GM21367 (cell line): ENCODE data around the gene NHERF2.
"Not testable (repeated sequence)": the region's sequence is repeated elsewhere in the genome, so short reads cannot be mapped to it uniquely, and the experiment has no call there.

Source experiments
- ATAC-seq: cut with Tn5 transposase; IDR thresholded peaks from one replicate; pipeline ENCODE4 v1.9.1; 2021; ENCODE audit not compliant: unreplicated experiment

NHERF2 gene

DNA sequence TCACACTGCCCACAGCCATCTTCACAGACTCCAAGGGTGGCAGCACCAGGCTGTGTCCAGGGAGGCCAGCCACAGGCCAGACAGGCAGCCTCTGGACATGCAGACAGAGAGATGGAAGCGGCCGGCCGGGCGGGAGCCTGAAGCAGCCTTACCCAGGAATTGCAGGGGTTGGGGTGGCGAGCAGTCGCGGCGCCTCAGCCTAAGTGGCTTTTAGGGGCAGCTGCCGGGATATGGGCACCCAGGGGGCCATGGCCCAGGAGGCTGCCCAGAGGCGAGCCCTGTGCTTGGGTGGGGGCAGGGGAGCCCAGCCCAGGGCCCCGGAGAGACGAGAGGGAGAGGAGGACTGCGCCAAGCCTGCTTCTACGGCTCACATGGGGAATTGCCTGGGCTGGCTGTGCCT, 1.5 kb upstream of the NHERF2 start:
- no peak for ATAC-seq

- no peak for ATAC-seq
Measured at GRCh38 chr16:2025878-2026460, 733 bp upstream of the NHERF2 start.

DNA sequence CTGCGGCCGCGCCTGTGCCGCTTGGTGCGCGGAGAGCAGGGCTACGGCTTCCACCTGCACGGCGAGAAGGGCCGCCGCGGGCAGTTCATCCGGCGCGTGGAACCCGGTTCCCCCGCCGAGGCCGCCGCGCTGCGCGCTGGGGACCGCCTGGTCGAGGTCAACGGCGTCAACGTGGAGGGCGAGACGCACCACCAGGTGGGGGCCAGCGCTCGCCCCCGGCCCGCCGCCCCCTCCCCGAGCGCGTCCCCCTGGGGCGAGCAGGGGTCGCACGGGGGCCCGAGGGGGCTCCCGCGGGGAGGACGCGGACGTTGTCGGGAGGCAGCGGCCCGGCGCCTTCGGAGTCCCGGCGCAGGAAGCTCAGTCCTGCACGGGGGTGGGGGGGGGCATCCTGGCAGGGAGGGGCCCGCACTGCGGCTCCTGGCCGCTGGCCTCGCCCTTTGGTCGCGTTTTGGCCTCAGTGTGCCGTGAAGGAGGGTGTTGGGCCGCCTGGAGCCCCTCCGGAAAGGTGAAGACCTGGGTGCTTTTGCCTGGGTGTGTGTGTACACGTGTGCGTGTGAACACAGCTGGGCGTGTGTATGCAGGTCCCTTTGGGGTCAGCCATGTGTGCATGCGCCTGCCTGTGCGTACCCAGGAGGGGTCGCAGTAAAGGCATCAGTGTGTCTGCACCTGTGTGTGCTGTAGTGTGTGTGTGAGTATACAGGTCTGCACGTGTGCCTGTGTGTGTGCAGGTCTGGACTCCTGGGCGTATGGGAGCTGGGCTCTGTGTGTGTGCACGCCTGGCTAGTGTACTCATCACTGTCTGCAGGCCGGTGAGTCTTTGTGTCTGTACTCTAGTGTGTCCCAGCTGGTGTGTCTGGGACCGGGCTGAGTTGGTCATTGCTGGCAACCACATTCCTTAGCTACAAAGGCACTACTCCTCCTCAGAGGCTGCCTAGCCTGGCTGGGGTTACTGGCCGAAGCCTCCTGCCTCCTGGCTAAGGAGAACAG, 615 bp downstream of the NHERF2 start:
- no peak for ATAC-seq

- ATAC-seq: no peak
Measured at GRCh38 chr16:2028146-2028545, 1.4 kb downstream of the NHERF2 start.

DNA sequence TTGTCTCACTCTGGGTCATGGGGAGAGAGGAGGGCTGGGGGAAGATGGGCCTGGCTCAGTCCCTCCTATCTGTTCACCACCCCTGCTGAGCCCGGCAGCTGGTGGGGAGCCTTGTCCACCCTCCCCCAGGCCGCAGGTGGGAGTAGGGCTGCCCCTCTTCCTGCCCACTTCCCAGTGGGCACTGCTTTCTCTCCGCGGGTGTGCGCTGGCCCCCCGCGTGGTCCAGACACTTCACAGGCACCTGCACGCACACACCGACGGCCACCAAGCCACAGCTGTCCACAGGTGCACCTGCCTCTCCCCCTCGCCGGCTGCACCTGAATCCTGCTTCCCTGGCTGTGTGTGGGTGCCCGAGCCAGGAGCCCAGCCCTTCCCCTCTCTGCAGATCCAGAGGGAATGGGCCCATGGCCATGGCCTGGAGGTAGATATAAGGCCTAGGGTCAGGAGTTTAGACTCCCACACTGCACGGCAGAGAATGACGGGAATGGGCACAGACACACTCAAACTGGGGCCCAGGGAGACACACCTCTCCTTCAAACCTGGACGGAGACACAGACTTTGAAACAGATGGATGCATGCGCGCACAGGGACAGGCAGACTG, 2.0 kb downstream of the NHERF2 start:
- no peak for ATAC-seq

DNA sequence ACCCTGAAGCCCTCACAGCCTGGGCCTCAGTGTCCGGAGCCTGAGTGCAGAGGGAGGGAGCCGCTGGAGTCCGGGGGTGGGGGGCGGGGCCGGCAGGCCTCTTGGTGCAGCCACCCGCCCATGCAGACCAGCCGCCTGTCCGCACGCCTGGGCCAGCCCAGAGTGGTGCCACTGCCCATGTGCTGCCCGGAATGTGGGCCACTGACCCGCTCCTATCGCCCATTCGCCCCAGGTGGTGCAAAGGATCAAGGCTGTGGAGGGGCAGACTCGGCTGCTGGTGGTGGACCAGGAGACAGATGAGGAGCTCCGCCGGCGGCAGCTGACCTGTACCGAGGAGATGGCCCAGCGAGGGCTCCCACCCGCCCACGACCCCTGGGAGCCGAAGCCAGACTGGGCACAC, 2.6 kb downstream of the NHERF2 start:
- no peak for ATAC-seq

- no peak for ATAC-seq
Measured at GRCh38 chr16:2030036-2030435, 3.3 kb downstream of the NHERF2 start.

- no peak for ATAC-seq
Measured at GRCh38 chr16:2031081-2031577, 4.4 kb downstream of the NHERF2 start.

GRCh38 chr16:2032285-2033056, 5.8 kb downstream of the NHERF2 start:
- ATAC-seq: no peak

- ATAC-seq: no peak
Measured at GRCh38 chr16:2033057-2033908, 6.6 kb downstream of the NHERF2 start.

DNA sequence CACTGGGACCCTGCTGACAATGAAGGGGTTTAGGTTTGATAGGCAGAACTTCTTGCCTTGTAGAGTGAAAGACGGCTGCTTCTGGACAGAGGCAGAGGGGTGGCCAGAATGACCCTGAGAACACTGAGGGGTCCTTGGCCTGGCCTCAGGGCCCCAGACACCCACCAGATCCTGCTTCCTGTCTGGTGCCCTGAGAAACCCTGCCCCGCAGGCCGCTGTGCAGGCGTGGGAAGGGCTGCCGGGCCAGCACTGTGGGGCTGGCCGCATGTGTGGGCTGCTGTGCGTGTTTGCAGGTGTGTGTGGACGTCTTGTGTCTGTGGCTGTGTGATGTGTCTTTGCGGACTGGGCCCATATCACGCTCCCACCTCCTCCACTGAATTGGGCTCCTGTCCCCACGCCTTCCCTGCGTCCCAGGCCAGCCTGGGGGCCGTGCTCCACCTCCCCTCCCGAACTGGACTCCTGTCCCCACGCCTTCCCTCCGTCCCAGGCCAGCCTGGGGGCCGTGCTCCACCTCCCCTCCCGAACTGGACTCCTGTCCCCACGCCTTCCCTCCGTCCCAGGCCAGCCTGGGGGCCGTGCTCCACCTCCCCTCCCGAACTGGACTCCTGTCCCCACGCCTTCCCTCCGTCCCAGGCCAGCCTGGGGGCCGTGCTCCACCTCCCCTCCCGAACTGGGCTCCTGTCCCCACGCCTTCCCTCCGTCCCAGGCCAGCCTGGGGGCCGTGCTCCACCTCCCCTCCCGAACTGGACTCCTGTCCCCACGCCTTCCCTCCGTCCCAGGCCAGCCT, 7.4 kb downstream of the NHERF2 start:
- ATAC-seq: not testable (repeated sequence)

DNA sequence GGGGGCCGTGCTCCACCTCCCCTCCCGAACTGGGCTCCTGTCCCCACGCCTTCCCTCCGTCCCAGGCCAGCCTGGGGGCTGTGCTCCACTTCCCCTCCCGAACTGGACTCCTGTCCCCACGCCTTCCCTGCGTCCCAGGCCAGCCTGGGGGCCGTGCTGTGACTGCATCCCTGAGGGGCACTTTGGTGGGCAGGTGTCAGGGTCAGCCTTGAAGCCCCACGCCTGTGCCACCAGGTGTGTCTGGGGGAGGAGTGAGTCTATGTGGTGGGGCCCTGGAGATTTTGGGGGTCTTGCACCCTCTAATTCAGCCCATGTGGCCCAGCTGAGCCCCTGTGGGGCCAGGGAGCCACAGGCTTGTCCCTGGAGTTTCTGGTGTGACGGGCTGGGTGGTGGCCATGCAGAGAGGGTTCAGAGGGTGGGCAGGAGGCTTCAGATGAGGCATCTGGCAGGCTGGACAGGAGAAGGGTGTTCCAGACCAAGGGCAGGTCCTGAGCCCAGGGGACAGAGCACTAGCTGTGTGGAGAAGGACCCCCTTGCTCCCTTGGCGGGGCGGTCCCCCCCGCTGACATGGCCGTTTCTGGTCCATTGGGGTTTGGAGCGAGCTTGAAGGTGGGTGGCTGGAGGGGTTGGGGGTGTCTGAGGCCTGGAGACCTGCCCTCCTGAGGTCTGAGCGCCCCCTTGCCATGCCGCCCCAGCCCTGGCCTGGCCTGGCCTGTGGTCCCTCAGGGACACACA, 8.2 kb downstream of the NHERF2 start:
- ATAC-seq: no peak

GRCh38 chr16:2035431-2036199, 8.9 kb downstream of the NHERF2 start:
- no peak for ATAC-seq

GRCh38 chr16:2036200-2036966, 9.7 kb downstream of the NHERF2 start:
- ATAC-seq: no peak

GRCh38 chr16:2037115-2037514, 10.4 kb downstream of the NHERF2 start:
- ATAC-seq: no peak

DNA sequence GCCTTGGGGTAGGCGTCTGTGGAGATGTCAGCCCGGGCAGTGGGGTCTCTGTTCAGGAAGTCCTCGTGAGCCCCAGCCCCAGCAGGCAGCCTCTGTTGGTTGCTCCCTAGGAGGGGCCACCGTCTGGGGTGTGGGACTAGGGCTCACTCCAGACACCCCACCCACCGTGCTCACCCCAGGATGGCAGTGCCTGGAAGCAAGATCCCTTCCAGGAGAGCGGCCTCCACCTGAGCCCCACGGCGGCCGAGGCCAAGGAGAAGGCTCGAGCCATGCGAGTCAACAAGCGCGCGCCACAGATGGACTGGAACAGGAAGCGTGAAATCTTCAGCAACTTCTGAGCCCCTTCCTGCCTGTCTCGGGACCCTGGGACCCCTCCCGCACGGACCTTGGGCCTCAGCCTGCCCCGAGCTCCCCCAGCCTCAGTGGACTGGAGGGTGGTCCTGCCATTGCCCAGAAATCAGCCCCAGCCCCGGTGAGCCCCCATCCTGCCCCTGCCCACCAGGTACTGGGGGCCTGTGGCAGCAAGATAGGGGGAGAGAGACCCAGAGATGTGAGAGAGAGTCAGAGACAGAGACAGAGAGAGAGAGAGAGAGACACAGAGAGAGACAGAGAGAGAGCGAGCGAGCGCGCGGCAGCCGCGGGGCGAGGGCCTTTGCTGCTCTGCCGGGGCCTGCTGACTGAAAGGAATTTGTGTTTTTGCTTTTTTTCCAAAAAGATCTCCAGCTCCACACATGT, 11.1 kb downstream of the NHERF2 start:
- no peak for ATAC-seq
